ENCODE measurements around the gene ZNF512. TPM values are rescaled to one million over a fixed set of nuclear protein-coding genes. Genes with fewer than 3 reads are reported as not detected.
"Not testable (repeated sequence)": the region's sequence is repeated elsewhere in the genome, so short reads cannot be mapped to it uniquely, and the experiment has no call there.

ZNF512 gene
- total RNA-seq, 1 donor from 2014 or later: 26.6 TPM

DNA sequence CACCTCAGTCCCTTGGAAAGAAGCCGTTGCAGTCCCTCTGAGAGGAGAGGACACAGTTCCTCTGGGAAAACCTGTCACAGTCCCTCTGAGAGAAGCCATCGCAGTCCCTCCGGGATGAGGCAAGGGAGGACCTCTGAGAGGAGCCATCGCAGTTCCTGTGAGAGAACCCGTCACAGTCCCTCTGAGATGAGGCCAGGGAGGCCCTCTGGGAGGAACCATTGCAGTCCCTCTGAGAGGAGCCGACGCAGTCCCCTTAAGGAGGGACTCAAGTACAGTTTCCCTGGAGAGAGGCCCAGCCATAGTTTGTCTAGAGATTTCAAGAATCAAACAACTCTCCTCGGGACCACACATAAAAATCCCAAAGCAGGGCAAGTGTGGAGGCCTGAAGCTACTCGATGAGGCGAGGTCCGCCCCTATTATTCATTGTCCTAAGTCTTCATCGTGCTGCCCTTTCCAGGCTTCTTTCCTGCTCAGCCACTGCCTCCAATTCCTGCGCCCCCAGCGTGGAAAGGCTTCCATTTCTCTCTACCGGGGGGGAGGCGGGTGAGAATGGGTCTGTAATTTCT is 630 bp upstream of the ZNF512 start:
- no peak for DNase-seq (ENCODE audit: low read depth, low spot score)

DNA sequence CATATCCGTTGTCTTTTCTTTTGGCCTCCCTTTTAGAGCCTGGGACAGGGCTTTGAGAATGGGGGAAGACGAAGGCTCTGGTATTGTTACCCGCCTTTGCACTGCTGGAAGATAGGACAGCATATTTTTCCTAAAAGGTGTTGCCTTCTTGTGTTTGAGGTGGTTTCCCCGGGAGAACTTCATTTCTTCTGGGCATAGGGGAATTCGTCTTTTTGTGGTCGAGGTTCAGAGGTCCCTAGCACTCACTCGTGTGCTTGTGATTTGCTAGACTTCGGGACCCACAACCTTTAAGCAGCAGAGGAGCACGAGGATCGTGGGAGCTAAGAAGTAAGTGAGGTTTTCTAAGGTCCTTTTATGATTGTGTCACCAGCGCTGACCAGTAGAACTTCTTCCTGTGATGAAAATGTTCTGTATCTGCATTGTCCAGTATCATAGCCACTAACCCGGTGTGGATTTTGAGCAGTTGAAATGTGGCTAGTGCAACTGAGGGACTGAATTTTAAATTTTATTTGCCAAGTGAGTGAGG is 611 bp downstream of the ZNF512 start:
- no peak for DNase-seq (ENCODE audit: low read depth, low spot score)

DNA sequence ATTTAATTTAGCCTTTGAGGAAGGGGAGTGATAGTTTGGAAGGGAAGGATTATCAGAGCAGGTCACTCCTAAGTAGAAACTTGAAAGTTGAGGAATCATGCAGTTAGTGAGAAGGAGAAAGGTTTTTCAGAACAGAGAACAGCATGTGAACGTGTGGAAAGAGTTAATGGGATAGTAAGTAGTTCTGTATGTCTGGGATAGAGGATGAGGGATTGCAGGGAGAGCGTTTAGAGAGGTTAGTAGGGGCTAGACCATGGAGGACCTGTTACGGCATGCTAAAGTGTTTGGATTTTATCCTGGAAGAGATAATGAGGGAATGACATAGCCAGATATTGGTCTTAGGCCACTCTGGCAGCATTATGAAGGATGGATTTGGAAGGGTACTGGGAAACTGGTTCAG is 1.8 kb downstream of the ZNF512 start:
- no peak for DNase-seq (ENCODE audit: low read depth, low spot score)

DNA sequence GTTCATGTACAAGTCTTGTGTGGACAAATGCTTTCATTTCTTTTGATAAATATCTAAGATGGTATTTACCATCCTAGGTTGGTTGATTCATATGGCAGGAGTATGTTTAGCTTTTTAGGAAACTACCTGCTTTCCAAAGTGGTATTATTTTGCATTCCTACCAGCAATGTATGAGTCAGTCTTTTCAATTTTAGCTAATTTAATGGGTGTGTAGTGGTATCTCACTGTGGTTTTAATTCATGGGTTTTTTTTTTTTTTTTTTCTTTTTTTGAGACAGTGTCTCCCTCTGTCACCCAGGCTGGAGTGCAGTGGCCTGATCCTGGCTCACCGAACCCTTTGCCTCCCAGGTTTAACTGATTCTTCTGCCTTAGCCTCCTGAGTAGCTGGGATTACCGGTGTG is 4.2 kb downstream of the ZNF512 start:
- no peak for DNase-seq (ENCODE audit: low read depth, low spot score)

DNA sequence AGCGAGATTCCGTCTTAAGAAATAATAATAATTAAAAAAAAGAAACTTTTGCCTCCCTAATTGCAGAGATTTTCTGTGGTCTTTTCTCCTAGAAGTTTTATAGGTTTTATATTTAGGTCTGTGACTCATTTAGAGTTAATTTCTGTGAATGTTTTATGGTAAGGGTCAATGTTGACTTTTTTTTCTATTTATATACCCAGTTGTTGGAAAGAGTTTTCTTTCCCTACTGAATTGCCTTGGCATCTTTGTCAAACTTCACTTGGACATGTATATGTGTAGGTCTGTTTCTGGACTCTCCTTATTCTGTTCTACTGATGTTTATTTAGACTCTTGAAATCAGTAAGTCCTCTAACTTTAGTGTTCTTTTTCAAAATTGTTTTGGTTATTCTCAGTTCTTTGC is 5.5 kb downstream of the ZNF512 start:
- no peak for DNase-seq (ENCODE audit: low read depth, low spot score)

DNA sequence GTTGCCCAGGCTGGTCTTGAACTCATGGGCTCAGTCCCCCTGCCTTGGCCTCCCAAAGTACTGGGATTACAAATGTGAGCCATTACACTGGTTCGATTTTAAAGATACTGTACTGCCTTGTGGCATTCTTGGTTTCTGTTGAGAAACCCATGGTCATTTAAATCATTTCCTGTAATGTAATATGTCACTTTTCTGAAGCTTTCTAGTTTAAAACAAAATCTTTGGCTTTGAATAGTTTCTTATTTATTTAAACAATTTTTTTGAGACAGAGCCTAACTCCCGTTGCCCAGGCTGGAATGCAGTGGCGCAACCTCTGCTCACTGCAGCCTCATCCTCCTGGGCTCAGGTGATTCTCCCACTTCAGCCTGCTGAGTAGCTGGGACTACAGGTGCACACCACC is 8.9 kb downstream of the ZNF512 start:
- DNase-seq (ENCODE audit: low read depth, low spot score): no peak

DNA sequence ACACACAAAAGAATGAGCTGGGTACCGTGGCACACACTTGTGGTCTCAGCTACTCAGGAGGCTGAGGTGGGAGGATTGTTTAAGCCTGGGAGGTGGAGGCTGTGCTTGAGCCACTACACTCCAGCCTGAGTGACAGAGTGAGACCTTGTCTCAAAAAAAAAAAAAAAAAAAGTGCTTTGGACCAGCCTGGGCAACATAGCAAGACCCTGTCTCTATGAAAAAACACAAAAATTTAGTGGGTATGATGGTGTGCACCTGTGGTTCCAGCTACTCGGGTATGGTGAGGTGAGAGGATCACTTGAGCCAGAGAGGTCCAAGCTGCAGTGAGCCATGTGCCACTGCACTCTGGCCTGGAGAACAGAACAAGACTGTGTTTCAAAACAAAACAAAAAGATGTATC is 10.4 kb downstream of the ZNF512 start:
- DNase-seq (ENCODE audit: low read depth, low spot score): no peak

DNA sequence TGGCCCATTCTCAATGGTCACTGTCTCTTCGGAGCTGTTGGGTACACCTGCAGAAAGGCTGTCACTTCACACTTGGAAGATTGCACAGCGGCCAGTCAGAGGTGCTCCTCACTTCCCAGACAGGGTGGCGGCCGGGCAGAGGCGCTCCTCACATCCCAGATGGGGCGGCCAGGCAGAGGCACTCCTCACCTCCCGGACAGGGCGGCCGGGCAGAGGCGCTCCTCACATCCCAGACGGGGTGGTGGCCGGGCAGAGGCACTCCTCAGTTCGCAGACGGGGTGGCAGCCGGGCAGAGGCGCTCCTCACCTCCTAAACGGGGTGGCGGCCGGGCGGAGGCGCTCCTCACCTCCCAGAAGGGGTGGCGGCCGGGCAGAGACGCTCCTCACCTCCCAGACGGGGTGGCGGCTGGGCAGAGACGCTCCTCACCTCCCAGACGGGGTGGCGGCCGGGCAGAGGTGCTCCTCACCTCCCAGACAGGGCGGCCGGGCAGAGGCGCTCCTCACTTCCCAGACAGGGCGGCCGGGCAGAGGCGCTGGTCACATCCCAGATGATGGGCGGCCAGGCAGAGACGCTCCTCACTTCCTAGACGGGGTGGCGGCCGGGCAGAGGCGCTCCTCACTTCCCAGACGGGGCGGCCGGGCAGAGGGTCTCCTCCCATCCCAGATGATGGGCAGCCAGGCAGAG is 11.3 kb downstream of the ZNF512 start:
- DNase-seq (ENCODE audit: low read depth, low spot score): not testable (repeated sequence)

DNA sequence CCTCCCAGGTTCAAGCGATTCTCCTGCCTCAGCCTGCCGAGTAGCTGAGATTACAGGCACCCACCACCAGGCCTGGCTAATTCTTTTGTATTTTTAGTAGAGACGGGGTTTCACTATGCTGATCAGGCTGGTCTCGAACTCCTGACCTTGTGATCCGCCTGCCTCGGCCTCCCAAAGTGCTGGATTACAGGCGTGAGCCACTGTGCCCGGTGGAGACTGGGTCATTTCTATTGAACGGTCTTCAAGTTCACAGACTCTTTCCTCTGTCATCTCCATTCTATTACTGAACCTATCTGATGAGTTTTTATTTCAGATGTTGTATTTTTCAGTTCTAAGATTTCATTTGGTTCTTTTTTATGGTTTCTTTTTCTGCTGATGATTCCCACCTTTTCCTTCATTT is 12.6 kb downstream of the ZNF512 start:
- not testable (repeated sequence) for DNase-seq (ENCODE audit: low read depth, low spot score)

DNA sequence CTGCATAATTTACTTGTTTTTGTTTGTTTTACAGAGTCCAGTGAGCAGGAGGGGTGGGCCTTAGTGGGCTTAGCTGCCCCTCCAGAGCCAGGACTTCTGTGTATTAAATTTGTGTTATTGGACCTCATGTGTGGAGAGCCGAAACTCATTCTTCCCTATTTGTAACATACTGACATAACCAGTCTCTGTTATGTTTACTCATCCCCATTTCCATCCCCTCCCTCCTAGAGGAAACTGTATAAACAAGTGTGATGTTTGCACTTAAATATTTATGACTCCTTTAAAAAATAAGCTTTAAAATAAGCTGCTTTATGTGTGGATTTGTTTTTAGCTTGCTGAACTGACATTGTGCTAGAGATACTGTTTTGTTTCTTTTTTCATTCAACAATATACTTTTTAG is 13.8 kb downstream of the ZNF512 start:
- DNase-seq (ENCODE audit: low read depth, low spot score): no peak

DNA sequence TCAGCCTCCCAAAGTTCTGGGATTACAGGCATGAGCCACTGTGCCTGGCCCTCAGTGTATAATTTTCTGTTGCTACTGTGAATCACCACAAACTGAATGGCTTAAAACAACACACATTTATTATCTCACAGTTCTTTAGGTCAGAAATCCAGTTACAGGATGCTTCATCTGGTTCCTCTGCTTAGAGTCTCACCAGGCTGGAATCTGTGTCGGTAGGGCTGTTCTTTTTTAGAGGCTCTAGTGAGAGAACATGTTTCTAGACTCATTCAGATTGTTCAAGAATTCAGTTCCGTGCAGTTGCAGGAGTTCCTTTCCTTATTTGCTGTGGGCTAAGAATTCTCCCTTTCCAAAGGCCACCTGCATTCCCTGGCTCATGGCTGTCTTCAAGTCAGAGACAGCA is 23.8 kb downstream of the ZNF512 start:
- DNase-seq (ENCODE audit: low read depth, low spot score): no peak

DNA sequence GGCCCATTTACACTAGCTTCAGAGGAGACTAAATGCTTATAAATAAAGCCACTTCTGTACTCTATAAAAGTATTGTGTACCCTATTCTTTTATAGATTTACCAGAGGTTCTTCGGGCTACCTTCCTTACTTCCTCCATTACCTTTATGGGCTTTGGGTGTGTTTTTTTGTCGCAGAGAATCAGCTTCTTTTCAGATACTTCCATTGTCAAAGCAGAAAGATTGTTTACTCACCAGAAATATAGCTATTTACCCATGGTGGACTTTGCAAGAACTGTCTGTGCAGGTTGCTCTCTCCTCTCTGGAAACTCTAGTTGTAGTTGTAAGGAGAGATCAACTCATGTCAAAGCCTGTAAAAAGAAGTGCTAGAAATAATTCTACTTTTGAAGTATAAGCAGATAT is 31.1 kb downstream of the ZNF512 start:
- no peak for DNase-seq (ENCODE audit: low read depth, low spot score)

DNA sequence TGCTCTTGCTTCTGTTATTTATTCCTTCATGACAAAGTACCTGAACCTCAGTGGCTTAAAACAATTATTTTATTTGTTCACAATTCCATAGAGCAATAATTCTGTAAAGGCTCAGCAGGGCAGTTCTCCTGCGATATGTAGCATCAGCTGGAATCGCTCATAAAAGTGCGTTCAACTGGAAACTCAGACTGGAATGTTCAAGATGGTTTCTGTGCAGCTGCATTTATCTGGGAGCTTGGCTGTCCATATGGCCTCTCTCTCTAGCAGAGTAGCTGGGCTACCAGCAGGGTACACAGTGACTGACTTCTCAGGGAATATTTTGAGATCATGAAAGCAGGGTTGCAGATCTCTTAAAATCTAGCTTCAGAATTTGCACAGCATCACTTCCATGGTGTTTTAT is 32.5 kb downstream of the ZNF512 start:
- no peak for DNase-seq (ENCODE audit: low read depth, low spot score)

DNA sequence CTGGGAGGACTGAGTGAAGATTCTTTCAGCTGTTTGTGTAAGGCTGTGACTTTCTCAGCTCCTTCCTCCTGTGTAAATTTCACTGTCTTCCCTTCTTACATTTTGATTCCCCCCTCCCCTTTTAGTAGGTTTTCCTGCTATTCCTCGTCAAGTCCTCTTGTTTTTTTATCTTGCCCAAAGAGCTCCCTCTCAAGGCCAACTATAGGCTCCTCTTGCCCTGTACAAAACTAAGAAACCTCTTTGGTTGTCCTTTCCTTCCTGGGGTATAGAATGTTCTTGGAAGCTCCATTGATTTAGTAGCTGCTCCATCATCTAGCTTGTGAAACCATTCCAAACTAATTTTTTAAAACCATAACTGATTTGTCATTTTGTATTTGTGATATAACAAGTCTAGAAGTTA is 38.7 kb downstream of the ZNF512 start:
- no peak for DNase-seq (ENCODE audit: low read depth, low spot score)

DNA sequence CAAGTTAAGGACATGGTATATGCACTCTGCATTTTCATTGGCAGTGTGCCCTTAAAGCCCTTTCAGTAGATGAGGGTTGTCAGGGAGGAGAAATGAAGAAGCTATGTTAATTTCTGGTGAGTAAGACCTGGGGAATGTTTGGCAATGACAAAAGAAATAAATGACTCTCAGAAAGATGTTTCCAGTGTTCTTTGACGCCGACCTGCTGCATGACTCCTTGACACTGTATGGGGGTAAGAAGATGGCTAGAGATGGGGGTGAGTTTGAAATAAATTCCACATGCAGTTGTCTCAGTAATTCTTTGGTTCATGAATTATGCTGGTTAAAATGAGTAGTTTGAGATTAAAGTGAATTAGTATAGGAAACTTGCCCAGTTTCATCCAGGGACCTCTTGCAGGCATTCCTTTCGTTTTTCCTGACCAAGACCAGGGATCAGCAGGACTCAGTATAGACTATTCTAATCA is 40.1 kb downstream of the ZNF512 start:
- DNase-seq (ENCODE audit: low read depth, low spot score): peak; percentile 26

DNA sequence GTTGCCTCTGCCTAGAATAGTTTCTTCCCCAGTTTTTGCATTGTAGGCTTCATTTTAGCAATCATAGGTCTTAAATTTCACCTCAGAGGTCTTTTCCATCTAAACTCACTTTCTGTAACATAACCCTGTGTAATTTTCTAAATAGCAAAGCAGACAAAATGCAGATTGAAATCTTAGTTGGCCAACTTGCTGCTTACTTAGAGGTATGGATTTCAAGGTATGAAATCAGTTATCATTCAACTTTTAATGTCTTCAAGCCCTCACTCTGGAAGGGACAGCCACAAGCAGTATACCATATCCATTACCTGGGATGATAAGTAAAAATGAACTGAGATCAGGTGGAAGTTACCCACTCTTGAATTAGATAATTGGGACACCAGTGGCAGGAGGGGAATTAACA is 42.1 kb downstream of the ZNF512 start:
- DNase-seq (ENCODE audit: low read depth, low spot score): no peak

DNA sequence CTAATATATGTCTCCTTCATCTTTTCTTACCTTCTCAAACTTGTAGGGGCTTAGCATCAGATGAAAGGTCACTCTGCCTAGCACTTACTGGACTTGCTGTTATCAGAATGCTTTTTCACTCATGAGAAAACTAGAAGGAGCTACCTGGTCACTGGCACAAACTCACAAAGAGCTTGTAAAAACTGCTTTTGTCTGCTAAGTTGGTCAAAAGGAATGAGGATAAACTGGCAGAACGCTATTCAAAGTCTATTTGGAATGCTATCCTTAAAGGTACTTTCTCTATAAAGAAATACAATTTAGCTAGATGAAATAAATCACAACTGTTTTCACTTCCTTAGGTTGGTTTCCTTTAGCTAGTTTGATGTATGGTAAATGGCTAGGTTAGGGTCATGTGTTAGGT is 43.5 kb downstream of the ZNF512 start:
- DNase-seq (ENCODE audit: low read depth, low spot score): not testable (repeated sequence)

DNA sequence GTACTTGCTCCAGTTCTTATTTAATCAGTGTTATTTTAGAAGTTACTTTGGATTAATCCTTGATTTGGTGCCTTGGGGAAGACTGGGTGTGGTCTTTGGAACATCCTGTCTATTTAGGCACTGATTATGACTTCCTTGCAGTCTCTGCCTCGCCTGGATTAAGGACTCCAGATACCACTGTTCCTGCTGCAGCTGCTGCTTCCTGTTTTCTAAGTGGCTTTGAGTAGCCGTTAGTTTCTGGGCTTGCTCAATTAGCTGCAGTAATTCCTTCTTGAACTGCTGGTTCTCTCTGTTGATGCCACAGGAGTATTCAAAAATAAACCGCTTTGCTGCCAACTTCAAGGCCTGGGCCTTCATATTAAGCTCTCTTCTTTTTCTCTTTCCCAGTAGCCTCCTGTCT is 44.1 kb downstream of the ZNF512 start:
- DNase-seq (ENCODE audit: low read depth, low spot score): not testable (repeated sequence)

DNA sequence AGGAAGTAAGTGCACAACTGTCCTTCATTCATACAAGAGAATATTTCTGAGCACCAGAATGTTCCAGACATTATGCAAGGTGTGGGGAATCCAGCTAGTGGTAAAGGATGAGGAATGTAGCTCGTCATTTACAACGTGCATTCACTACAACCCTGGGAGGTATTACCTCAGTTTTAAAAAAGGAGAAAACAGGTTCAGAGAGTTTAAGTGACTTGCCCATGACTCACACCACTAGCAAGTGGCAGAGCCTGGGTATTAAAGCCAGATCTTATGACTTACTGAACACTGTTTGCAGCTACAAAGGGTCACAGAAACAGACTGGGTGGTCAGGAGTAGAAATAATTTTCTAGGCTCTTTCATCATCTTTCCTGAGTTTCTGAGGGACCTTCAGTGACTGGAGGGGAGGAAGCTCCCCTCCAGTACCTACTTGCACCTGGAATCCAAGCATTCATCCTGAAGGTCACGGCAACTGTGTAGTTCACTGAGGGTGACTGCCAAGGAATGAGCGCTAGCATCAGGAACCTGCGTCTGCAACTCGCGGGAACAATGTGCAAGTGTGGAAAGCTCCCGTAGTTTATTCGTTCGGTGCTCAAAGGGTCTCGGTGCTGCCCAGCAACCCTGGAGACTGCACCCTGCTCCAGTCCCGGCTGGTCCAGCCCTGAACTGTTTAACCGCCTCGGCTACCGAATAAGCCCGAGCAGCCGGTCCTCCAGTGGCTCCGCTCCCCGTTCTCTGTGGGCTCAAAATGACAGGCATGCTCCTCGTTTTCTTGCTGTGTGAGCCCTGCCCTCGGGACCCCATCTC is 45.3 kb downstream of the ZNF512 start:
- peak; percentile 17 for DNase-seq (ENCODE audit: low read depth, low spot score)

DNA sequence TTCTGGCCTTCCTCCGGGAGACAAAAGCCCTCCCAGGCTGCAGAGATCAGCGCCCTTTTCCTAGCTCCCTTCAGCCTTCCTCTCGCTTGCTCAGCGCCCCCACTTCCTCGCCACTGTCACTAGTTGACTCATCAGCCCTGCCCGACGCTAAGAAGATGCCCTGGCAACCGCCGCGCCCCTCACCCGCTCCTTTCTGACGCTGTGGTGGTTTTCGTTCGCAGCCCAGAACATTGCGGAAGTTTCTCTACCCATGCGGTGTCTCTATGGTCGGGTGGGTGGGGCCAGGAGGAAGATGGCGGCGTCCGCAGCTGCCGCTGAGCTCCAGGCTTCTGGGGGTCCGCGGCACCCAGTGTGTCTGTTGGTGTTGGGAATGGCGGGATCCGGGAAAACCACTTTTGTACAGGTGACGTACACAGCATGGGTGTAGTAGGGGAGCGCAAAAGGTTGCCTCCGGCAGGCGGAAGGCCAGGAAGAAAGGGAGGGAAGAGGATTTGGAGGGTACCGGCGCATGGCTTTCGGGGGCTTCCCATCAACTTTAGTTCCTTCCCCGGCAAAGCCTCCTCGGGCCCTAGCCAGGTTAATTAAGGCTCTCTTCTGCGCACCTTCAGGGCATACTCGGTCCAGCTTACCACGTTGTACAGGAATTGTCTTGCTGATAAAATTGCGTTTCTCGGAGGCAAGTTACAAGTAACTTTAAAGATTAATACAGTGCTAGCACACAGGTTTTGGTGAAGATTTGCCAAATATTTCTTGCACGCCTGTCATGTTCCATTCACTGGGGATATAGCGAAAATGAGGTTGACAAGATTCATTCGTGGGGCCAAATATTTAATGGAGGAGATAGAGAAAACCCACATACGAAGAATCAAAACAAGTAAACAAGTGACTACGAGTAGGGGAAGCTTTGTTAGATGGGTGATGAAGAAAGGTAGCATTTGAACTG is 46.2 kb downstream of the ZNF512 start, which contains the start of the genes CCDC121 and GPN1:
TSS of gene CCDC121 (minus strand) at position 246 of the 943 bp plus-strand sequence. CDS start 1,213 bp downstream, outside the sequence.
TSS of gene GPN1 (plus strand) at position 284 of the 943 bp plus-strand sequence. CDS start at position 293, 9 bp downstream.
- peak; percentile 65 for DNase-seq (ENCODE audit: low read depth, low spot score)

DNA sequence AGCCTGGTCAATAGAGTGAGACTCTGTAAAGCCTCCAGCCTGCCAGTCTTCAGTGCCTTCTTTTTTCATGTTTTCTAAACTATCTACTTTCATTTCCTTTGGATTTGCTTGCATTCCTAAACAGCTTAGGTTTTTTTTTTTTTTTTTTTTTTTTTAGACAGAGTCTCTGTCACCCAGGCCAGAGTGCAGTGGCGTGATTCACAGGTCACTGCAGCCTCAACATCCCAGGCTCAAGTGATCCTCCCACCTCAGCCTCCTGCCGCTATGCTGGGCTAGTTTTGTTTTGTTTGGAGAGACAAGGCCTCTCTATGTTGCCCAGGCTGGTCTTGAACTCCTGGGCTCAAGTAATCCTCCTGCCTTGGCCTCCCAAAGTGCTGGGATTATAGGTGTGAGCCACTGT is 47.4 kb downstream of the ZNF512 start:
- DNase-seq (ENCODE audit: low read depth, low spot score): not testable (repeated sequence)

Data from pulmonary artery endothelial cell (primary cell).